DMS53 (cell line): ENCODE data around the gene ALG8.
"Not testable (repeated sequence)": the region's sequence is repeated elsewhere in the genome, so short reads cannot be mapped to it uniquely, and the experiment has no call there.

ENCODE experiments used
- DNase-seq: peaks from one replicate; lab custom pipeline; 2025; lab: John Stamatoyannopoulos, UW

ALG8 gene

GRCh38 chr11:78139422-78140391 lies at the start of gene ALG8:
Gene ALG8 (minus strand): TSS chr11:78139626. CDS start chr11:78139588, 38 bp downstream.
- DNase-seq = peak; percentile 100

DNA sequence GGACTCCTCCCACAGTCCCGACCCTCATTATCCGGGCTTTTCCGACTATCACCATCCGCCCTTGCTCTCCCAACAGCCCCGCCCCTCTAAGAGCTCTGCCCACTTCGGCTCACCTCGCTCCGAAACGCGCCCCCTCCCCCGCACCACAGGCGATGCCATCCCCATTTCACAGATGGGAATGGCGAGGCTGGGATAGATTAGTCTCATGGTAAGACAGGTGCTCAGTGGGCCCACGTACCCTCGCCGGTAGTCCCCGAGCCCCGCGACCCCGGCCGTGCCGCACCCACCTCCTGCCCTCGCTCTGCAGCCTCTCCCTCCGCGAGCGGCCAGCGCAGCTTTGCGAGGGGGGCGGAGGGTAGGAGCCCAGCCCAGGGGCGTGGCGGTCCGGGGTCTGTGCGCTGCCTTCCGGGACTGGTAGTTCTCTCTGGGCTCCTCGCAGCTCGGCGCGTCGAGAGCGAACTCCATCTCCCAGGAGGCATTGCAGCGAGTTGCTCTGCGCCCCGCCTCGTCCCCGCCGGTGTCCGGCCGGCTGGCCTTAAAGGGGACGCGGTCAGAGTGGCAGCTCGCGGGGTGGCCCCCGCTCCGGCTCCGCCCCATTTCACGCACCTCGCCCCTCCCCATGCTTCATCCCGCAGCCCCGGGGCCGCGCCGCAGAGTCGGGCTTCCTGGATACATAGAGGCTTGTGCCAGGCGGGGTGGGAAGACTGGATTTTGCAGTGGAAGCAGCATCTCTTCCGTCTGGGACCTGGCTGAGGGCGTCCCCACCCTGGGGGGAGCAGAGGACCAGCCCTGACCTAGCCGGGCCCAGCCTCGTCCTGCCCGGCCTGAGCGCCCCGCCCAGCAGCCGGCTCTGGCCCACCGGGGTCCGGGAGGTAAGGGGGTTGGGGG lies 49.1 kb upstream of the ALG8 start, which contains the start of the genes KCTD21 and USP35:
Gene KCTD21, minus strand, starts transcription at position 341 of the 888 bp plus-strand sequence. CDS start 14,072 bp downstream, outside the sequence.
Gene USP35, plus strand, starts transcription at position 634 of the 888 bp plus-strand sequence. CDS start 7,327 bp downstream, outside the sequence.
- peak; percentile 100 for DNase-seq

DNA sequence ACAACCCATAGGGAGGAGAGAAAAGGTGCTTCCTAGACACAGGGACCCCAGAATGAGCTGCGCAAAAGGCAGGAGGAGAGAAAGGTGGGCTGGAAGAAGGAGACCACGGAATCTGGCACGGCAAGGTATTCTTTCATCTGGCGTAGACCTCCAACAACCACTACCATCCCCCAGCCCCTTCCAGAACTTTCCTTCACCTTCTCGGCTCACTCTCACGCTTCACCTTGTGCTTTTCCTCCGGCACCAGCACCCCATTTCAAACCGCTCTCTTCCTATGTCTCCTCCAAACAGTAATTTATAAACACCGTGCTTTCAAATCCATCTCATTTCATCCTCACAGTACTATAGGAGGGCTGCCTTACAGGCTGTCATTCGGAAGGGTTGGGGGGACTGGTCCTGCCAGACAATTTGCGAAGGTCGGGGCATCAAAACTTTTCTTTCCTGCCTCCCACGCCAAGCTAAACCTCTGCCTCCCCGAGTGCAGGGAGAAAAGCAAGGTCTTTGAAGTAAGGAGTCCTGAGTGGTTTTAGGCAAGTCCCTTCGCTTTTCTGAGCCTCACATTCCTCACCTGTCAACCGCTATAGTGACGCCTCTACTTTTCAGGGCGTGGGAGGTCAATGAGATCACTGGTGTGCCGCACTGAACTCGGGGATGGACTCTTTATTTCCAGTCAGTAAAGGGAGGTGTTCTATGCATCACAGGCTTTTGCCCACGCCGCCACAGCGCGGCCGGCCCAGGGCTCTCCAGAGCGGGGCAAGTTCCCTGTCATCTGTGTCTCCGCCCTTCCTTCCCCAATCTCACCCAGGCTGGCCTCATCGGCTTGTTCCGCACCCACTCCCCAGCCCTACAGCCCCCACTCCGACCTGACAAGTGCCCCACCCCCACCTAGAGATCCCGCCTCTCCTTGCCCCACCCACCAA lies 48.2 kb upstream of the ALG8 start:
- DNase-seq = no peak

GRCh38 chr11:78181185-78181584 lies 41.8 kb upstream of the ALG8 start:
- no peak for DNase-seq

DNA sequence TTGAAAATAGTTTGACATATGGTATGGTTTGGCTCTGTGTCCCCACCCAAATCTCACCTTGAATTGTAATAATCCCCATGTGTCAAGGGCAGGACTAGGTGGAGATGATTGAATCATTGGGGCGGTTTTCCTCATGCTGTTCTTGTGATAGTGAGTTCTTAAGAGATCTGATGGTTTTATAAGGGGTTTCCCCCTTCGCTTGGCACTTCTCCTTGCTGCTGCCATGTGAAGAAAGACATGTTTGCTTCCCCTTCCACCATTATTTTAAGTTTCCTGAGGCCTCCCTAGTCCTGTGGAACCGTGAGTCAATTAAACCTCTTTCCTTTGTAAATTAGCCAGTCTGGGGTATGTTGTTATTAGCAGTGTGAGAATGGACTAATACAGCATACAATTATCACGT lies 41.3 kb upstream of the ALG8 start:
- DNase-seq = no peak

DNA sequence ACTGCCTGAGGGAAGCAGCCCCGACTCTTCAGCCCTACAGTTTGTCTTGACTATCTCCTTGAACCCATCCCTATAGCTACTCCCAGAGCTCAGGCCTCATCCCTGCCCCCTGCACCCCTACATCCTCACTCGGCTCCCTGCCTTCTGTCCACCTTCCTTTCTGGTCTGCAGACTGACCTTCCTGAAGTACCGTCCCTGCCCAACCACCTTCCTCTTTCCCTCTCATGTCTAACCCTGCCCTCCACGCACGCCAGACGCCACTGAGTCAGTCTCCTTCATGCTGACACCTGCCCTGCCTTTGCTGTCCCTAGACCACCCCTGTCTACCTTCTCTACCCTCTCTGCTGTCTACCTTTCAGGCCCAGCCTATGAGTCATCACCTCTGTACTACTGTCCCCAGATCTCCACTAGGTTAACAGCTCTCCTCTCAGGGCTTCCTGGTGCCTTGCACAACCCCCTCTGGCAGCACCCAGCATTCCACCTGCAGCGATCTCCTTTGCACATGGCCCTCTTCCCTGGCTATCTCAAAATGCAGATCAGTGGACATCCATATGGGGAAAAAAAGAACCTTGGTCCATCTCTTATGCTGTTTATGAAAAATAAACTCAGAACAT lies 40.1 kb upstream of the ALG8 start:
- peak; percentile 81 for DNase-seq

DNA sequence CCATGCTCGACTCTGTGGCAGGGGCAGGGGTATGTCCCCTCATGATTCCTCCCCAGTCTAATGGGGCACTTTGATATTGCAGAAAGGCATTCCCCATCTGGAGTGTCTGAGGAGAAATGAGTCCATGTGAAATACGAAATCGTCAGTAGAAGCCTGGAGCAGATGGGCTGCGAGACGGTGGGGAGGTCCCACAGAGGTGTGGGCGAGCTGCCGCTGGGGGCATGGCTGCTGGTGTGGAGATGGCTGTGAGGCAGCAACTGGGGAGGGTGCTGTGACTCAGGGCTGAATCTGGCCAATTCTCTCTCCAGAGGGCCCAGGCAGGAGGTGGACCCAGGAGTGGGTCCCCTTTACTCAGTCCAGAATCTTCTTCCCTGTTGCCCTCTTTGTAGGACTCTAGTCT lies 37.8 kb upstream of the ALG8 start:
- no peak for DNase-seq

- DNase-seq = no peak
These were observed 37.2 kb upstream of the ALG8 start for GRCh38 chr11:78176605-78177141.

GRCh38 chr11:78175862-78176261 lies 36.4 kb upstream of the ALG8 start:
- not testable (repeated sequence) for DNase-seq

GRCh38 chr11:78171951-78172350 lies 32.5 kb upstream of the ALG8 start:
- no peak for DNase-seq

DNA sequence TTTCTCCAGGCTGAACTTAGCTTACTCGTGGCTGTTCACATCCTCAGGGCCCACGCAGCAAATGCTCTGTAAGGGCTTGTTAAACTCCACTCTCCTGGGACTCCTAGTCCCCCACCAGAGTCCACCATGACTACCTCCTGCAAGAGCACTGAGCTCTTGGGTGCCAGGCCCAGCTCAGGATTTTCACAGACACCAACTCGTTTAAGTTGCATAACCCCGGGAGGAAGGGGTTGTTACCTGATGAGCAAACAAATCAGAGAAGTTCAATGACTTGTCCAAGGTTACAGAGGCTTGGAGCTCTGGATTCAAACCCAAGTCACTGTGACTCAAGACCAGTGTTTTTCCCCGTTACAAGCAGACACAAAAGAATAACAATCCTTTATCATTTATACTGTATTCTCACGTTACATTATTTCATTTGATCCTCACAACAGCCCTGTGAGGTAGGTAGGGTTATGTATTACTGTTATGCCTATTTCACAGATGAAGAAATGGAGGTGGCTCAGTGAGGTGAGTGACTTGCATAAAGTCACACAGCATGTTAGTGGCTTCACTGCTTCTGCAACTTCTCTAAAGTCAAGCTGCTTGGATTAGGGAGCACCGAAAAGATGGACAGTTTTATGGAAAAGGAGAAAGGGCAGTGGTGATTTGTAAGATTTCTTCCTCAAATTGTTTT lies 31.6 kb upstream of the ALG8 start:
- no peak for DNase-seq

- DNase-seq = no peak
These were observed 31.0 kb upstream of the ALG8 start for GRCh38 chr11:78170413-78170812.

DNA sequence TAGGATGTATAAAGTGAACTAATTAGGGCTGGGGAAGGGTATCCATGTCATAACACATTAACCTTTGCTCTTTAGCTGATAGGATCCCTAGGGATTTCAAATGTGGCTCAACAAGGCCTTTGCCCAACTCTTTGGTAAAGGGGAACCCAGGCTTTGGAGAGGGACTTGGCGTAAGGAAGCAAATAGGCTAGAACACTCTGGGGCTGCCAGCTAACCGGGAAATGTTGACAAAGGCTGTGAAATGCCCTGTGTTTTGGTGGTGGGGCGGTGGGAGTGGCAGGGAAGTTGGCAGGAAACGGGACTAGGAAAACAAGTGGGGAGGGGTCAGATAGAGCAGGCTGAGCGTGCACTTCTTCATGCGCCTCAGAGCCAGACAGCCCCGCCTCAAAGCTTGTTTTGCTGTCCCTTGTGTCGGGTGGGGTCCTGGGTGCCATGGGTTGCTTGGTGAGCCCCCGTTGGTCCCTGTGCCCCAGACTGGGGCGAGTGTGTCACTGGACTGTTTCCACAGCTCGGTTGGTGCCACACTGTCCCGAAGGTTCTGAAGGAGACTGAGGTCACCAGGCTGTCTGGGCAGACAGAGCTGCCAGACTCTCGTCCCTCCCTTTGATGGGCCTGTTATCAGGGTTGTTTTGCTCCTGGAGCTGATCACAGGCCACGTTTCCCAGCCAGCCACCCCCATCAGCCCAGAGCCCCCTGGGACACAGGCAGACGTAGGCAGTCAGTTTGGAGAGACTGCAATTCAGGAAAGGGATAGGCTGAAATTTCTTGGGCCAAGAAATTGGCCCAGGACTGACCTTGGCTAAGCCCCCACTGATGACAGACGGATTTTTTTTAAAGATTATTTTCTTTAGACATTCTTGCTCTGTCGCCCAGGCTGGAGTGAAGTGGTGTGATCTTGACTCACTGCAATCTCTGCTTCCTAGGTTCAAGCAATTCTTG lies 29.4 kb upstream of the ALG8 start:
- DNase-seq = no peak

- no peak for DNase-seq
These were observed 27.5 kb upstream of the ALG8 start for GRCh38 chr11:78166855-78167469.

DNA sequence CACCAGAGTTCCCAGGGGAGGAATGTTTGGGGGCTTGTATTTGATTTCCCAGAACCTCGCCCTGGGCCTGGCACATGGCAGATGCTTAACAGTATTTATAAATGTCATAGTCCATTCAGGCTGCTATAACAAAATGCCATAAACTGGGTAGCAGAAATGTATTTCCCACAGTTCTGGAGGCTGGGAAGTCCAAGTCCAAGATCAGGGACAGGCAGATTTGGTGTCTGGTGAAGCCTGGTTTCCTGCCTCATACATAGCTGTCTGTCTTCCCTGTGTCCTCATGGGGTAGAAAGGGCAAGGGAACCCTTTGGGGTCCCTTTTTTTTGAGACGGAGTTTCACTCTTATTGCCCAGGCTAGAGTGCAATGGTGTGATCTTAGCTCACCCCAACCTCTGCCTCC lies 25.0 kb upstream of the ALG8 start:
- no peak for DNase-seq

DNA sequence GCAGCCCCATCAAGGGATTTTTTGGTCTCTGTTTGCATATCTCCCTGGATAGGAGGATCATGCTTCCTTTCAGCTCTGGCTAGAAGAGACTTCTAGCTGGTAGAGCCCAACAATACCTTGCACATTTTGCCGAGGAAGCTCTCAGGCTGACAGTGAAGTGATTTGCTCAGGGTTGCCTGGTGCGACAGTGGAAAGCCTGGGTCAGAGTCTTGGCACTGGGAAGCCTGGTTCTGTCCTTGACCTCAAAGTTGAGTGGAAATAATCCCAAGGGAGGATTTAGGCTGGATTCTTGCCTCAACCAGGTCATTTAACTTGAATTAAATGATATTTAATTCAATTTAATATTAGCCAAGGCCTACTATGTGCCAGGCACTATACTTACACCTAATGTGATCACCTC lies 24.4 kb upstream of the ALG8 start:
- no peak for DNase-seq

GRCh38 chr11:78161962-78162371 lies 22.5 kb upstream of the ALG8 start:
- no peak for DNase-seq

DNA sequence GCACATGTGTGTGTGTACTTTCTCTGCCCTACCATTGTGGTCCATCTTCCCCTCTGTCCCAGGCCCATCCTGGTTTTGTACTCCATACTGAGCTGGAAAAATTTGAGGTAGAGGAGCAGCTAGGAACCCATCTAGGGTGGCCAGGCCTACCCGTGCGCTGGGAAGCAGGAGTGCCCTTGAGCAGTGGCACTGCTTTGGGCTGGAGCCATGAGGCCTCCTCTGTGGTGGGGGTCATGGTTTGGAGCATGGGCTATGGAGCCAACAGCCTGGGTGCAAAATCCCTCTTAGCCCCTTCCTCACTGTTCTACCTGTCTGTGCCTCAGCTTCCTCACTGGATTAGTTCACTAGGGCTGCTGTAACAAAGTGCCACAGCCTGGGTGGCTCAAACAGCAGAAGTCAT lies 21.9 kb upstream of the ALG8 start:
- DNase-seq = no peak
